Fibroblast of lung (primary cell): ENCODE measurements around the gene ASCC3. TPM values are rescaled to one million over a fixed set of nuclear protein-coding genes. Genes with fewer than 3 reads are reported as not detected.

Source experiments
- DNase-seq, 2 donors: peaks; one replicate each; pipeline versions ENCODE4 v3.0.0 to v3.0.0-alpha.2; 2010; ENCODE audit warnings: low read depth in 2 of 2
- H2AFZ ChIP-seq: 2 replicates; pipeline ENCODE4 v1.5.1; 2012; ENCODE audit warnings: low read length, control low read depth, inconsistent platforms
- H3K27ac ChIP-seq: 2 replicates; pipeline ENCODE4 v1.5.1; 2011; ENCODE audit warnings: low read length, control low read depth; ENCODE audit not compliant: insufficient read depth
- H3K27me3 ChIP-seq: 2 replicates; pipeline ENCODE4 v1.5.1; 2011; ENCODE audit warnings: mild to moderate bottlenecking, low read length; ENCODE audit not compliant: control insufficient read depth, insufficient read depth
- H3K36me3 ChIP-seq: 2 replicates; pipeline ENCODE4 v1.5.1; 2011; ENCODE audit warnings: low read length; ENCODE audit not compliant: control insufficient read depth, insufficient read depth
- H3K4me1 ChIP-seq: 2 replicates; pipeline ENCODE4 v1.5.1; 2011; ENCODE audit warnings: low read length; ENCODE audit not compliant: control insufficient read depth, insufficient read depth; ENCODE audit errors: extremely low read depth
- H3K4me2 ChIP-seq: 2 replicates; pipeline ENCODE4 v1.5.1; 2011; ENCODE audit warnings: low read length, control low read depth; ENCODE audit not compliant: insufficient read depth; ENCODE audit errors: extremely low read depth
- H3K4me3 ChIP-seq, 4 experiments: fragments of 200-600 bp in 1 of 4; sonication (generic) in 1 of 4; replicated peaks in 1 of 4; 2 replicates each; pipeline ENCODE4 v1.5.1; 2011 to 2016; ENCODE audit warnings: low read length in 4 of 4, low read depth in 3 of 4, mild to moderate bottlenecking in 3 of 4, control low read depth in 2 of 4, inconsistent platforms in 1 of 4, mixed read lengths in 1 of 4; ENCODE audit not compliant: insufficient read depth in 1 of 4; ENCODE audit errors: control extremely low read depth in 1 of 4
- H3K79me2 ChIP-seq: 2 replicates; pipeline ENCODE4 v1.5.1; 2012; ENCODE audit warnings: mild to moderate bottlenecking, low read length, inconsistent platforms; ENCODE audit not compliant: control insufficient read depth, insufficient read depth
- H3K9ac ChIP-seq: 2 replicates; pipeline ENCODE4 v1.5.1; 2011; ENCODE audit warnings: mild to moderate bottlenecking, low read length, control low read depth; ENCODE audit not compliant: insufficient read depth
- H3K9me3 ChIP-seq: 2 replicates; pipeline ENCODE4 v1.5.1; 2012; ENCODE audit warnings: low read depth, low read length; ENCODE audit not compliant: control insufficient read depth, insufficient read depth
- H4K20me1 ChIP-seq: 2 replicates; pipeline ENCODE4 v1.5.1; 2011; ENCODE audit warnings: low read length; ENCODE audit not compliant: control insufficient read depth, insufficient read depth; ENCODE audit errors: extremely low read depth
- CTCF ChIP-seq, 2 donors: IDR thresholded peaks in 1 of 2; conservative IDR thresholded peaks in 1 of 2; 1 replicate in 1 of 2; 2 replicates in 1 of 2; pipeline ENCODE4 v1.5.1; 2011 to 2012; ENCODE audit warnings: low read length in 2 of 2, control low read depth in 1 of 2, inconsistent platforms in 1 of 2, low read depth in 1 of 2, mild to moderate bottlenecking in 1 of 2
- EZH2 ChIP-seq: IDR thresholded peaks from 2 replicates; pipeline ENCODE4 v1.5.1; 2012; ENCODE audit warnings: low read length, control low read depth, mild to moderate bottlenecking; ENCODE audit errors: missing control alignments
- polyA plus RNA-seq, 2 donors: library from polyadenylated mRNA; depleted of rRNA in 1 of 2; stranded (reverse) in 1 of 2; unstranded in 1 of 2; fragments of >200 nt; gene quantifications; 2 replicates each; pipeline ENCODE4 v1.2.1, GENCODE V29; 2011 to 2012; ENCODE audit warnings: missing spikeins in 1 of 2
- total RNA-seq: library from RNA; depleted of rRNA; stranded (reverse); fragments of >200 nt; gene quantifications from 2 replicates; pipeline ENCODE4 v1.2.1, GENCODE V29; 2014

ASCC3 gene
- total and polyA plus RNA-seq, 2 donors (not counting 1 experiment from before 2014, with no cell fraction given), result 36.2 to 75.3 TPM

GRCh38 chr6:100823041-100823440 lies 58.1 kb downstream of the ASCC3 start:
- TF ChIP-seq EZH2 (no peak), CTCF (conservative IDR thresholded peaks at IDR 0.05 in 1 of 2, IDR thresholded peaks at IDR 0.05 in 1 of 2; ENCODE audit: low read depth in 1 of 2, low read length in 2 of 2) (no peak)
- Histone ChIP-seq H3K9ac (no peak overlapping the region), H3K79me2 (no peaks in the 10 kb centered on the region), H3K36me3 (no peaks in the 10 kb centered on the region), H2AFZ (no peak overlapping the region), H3K4me1 (no peaks in the 10 kb centered on the region), H3K4me2 (no peak overlapping the region), H3K4me3 (no peak overlapping the region), H3K27me3 (no peaks in the 10 kb centered on the region), H4K20me1 (no peaks in the 10 kb centered on the region), H3K27ac (no peak overlapping the region), H3K9me3 (no peaks in the 10 kb centered on the region)
- no peak for DNase-seq

- TF ChIP-seq EZH2 (no peak), CTCF (conservative IDR thresholded peaks at IDR 0.05 in 1 of 2, IDR thresholded peaks at IDR 0.05 in 1 of 2; ENCODE audit: low read depth in 1 of 2, low read length in 2 of 2) (no peak)
Measured at GRCh38 chr6:100818066-100818465, 63.1 kb downstream of the ASCC3 start.

GRCh38 chr6:100810015-100810414 lies 71.1 kb downstream of the ASCC3 start:
- Histone ChIP-seq H3K36me3 (no peaks in the 10 kb centered on the region), H3K79me2 (peaks cover 7% of the 10 kb centered on the region), H3K27ac (no peak overlapping the region), H3K4me3 (no peak overlapping the region), H3K4me1 (no peaks in the 10 kb centered on the region), H2AFZ (no peak overlapping the region), H4K20me1 (no peaks in the 10 kb centered on the region), H3K4me2 (no peak overlapping the region), H3K9me3 (no peaks in the 10 kb centered on the region), H3K9ac (no peak overlapping the region), H3K27me3 (no peaks in the 10 kb centered on the region)
- no peak for TF ChIP-seq EZH2
- TF ChIP-seq CTCF (conservative IDR thresholded peaks at IDR 0.05 in 1 of 2, IDR thresholded peaks at IDR 0.05 in 1 of 2; ENCODE audit: low read depth in 1 of 2, low read length in 2 of 2), result no peak
- DNase-seq, result no peak

More at GRCh38 chr6:100818066-100818465, 63.1 kb downstream of the ASCC3 start:
- Histone ChIP-seq H3K9me3 (no peaks in the 10 kb centered on the region), H3K9ac (no peak overlapping the region), H3K79me2 (peaks cover 5% of the 10 kb centered on the region), H3K27ac (no peak overlapping the region), H4K20me1 (no peaks in the 10 kb centered on the region), H3K27me3 (no peaks in the 10 kb centered on the region), H3K4me1 (no peaks in the 10 kb centered on the region), H2AFZ (no peak overlapping the region), H3K4me2 (no peak overlapping the region), H3K4me3 (no peak overlapping the region), H3K36me3 (no peaks in the 10 kb centered on the region)
- DNase-seq, result peak in 1 of 2 donors; percentile 13
